Measurements from ENCODE around the gene DEK. TPM values are rescaled to one million over a fixed set of nuclear protein-coding genes. Genes with fewer than 3 reads are reported as not detected.

The DEK gene
- 96.1 and 150 TPM in 2 replicates for total RNA-seq

GRCh38 chr6:18264219-18264922 is at the start of gene DEK:
Gene DEK (minus strand): TSS chr6:18264530. CDS start chr6:18263987, 543 bp downstream.

Small RNA genes lying within 50 kb of the gene (small RNA-seq; reads per million reads assigned to genes)
- gene AL138825.1 (not detected), gene RF00019 (not detected), gene RNU6-263P (not detected)

Other genes with a start within 250 kb of the DEK start
- 4.1 and 5.5 TPM in 2 replicates for gene NHLRC1, start 141.9 kb downstream of the DEK start, total RNA-seq
- gene TPMT, start 109.5 kb downstream of the DEK start, total RNA-seq, result 14.2 and 16.7 TPM in 2 replicates
- gene KDM1B, start 109.1 kb downstream of the DEK start, total RNA-seq, result 30.6 and 37.3 TPM in 2 replicates
- 10.9 and 25.3 TPM in 2 replicates for gene RNF144B, start 122.8 kb upstream of the DEK start, total RNA-seq